ENCODE results near the gene OR52B6.

DNA sequence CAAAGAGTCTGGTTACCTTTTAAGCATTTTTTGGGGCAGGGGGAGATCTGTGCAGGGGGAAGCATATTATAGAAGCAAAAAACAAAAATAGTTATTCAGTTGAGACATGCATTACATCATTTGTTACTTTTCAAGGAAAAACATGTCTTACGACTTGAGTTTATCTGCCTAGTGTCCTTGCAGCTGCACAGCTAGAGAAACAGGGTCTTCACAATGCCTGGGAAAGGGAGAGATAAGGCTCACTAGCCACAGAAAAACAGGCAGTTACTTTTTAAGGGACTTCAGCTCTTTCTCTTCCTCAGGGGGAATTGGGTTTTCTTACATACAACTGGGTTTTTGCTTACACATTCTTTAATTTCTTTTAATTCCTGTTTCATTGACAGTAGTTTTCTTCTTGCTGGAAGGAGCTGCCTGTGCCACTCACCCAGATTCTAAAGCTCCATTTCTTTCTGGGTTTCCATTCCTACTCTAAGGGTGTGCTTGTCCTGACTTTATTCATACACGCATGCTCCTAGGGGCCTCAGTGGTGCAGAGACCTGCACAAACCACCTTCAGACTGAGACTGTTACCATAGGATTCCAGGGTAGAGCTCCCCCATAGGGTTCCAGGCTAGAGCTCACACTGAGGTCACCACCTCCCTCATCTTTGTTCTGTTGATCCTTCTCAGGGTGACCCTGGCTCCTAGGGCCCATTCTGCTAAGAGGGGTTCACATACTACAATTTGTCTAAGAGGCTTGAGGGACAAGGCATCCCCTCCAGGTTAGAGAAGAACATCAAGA is 49.4 kb upstream of the OR52B6 start:
- TF ChIP-seq, protein P1, sequence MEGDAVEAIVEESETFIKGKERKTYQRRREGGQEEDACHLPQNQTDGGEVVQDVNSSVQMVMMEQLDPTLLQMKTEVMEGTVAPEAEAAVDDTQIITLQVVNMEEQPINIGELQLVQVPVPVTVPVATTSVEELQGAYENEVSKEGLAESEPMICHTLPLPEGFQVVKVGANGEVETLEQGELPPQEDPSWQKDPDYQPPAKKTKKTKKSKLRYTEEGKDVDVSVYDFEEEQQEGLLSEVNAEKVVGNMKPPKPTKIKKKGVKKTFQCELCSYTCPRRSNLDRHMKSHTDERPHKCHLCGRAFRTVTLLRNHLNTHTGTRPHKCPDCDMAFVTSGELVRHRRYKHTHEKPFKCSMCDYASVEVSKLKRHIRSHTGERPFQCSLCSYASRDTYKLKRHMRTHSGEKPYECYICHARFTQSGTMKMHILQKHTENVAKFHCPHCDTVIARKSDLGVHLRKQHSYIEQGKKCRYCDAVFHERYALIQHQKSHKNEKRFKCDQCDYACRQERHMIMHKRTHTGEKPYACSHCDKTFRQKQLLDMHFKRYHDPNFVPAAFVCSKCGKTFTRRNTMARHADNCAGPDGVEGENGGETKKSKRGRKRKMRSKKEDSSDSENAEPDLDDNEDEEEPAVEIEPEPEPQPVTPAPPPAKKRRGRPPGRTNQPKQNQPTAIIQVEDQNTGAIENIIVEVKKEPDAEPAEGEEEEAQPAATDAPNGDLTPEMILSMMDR (IDR thresholded peaks at IDR 0.05) = no peak
- TF ChIP-seq POLR2AphosphoS5 (IDR thresholded peaks at IDR 0.05) = no peak
- TF ChIP-seq EP300 (IDR thresholded peaks at IDR 0.05) = no peak
- no peak for TF ChIP-seq POLR2A (IDR thresholded peaks at IDR 0.05)

Data from sigmoid colon (tissue), 4 donors.